NB4 (cell line): ENCODE results near the gene SLC43A2.

ENCODE experiments used
- MYC ChIP-seq: IDR thresholded peaks from 2 replicates; pipeline ENCODE4 v1.6.1; 2011; ENCODE audit warnings: low read depth, low read length
- POLR2A ChIP-seq: IDR thresholded peaks from 2 replicates; pipeline ENCODE4 v1.6.1; 2011; ENCODE audit warnings: mild to moderate bottlenecking; ENCODE audit not compliant: insufficient read length; ENCODE audit errors: extremely low read depth
- TF ChIP-seq, protein P1 (sequence below): IDR thresholded peaks from one replicate; pipeline ENCODE4 v1.5.1; 2012; ENCODE audit warnings: low read depth, low read length
- TF ChIP-seq, protein P2 (sequence below): IDR thresholded peaks from 2 replicates; pipeline ENCODE4 v1.6.1; 2011; ENCODE audit warnings: low read depth, low read length

DNA sequence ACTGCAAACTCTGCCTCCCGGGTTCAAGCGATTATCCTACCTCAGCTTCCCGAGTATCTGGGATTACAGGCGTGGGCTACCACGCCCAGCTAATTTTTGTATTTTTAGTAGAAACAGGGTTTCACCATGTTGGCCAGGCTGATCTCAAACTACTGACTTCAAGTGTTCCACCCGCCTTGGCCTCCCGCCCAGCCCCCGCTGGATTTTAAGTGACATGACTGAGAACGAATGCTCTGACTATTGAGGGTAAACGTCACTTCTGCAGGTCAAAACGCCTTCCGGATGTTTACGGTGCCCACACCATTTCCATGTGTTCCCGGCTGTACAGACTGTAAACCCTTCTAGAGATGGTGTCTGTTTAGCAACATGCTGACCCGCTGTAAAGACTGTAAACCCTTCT lies 88.8 kb downstream of the SLC43A2 start:
- TF ChIP-seq, protein P1, sequence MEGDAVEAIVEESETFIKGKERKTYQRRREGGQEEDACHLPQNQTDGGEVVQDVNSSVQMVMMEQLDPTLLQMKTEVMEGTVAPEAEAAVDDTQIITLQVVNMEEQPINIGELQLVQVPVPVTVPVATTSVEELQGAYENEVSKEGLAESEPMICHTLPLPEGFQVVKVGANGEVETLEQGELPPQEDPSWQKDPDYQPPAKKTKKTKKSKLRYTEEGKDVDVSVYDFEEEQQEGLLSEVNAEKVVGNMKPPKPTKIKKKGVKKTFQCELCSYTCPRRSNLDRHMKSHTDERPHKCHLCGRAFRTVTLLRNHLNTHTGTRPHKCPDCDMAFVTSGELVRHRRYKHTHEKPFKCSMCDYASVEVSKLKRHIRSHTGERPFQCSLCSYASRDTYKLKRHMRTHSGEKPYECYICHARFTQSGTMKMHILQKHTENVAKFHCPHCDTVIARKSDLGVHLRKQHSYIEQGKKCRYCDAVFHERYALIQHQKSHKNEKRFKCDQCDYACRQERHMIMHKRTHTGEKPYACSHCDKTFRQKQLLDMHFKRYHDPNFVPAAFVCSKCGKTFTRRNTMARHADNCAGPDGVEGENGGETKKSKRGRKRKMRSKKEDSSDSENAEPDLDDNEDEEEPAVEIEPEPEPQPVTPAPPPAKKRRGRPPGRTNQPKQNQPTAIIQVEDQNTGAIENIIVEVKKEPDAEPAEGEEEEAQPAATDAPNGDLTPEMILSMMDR, result no peak
- TF ChIP-seq POLR2A, result no peak
- TF ChIP-seq, protein P2, sequence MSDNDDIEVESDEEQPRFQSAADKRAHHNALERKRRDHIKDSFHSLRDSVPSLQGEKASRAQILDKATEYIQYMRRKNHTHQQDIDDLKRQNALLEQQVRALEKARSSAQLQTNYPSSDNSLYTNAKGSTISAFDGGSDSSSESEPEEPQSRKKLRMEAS, result no peak
- TF ChIP-seq MYC, result no peak
